ENCODE measurements around the gene AHRR.

AHRR gene

GRCh38 chr5:387491-388265 is 66.2 kb downstream of the AHRR start:
- Histone ChIP-seq H3K4me3 (no peak overlapping the region), H3K27ac (no peak overlapping the region)
- TF ChIP-seq CTCF (IDR thresholded peaks at IDR 0.05) = no peak
- peak; percentile 46 for DNase-seq (ENCODE audit: low spot score)

DNA sequence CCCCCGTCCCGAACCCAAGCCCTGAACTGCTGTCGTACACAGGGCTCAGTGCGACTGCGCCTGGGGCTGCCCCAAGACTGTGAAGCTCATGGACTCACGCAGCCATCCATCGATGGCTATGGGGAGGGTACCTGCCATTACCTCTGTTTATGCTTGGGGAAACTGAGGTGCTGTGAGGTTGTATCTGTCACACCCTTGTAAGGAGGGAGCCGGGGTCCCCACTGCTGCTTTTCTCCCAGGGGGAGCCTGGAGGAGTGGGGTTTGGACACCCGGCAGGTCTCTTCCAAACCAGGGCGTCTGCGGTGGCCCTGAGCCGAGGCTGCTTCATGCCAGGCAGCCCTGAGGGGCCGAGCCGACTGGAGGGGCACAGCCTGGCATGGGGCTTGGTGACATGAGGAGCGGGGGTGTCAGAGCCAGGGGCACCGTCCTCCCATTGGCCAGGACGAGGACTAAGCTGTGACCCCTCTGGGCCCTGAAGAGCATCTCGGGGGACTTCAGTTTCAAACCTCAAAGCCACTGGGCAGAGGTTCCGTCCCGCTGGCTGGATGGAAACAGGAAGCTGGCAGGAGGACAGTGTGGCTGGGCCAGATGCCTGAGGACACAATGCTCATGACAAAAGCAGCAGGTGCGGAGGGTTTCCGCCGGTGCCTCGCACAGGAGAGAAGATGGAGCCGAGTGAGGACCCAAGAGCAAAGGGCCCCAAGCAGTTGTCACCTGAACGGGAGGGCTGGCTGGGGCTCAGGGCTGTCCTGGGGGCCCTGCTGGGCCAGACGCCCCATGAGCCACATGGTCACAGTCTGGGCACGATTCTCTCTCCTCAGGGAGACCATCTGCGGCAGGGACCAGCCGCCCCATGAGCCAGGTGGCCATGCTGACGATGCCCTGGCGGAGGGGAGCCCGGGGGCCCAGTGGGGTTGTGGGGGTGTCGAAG is 67.0 kb downstream of the AHRR start:
- TF ChIP-seq CTCF (IDR thresholded peaks at IDR 0.05) = no peak
- peak; percentile 56 for DNase-seq (ENCODE audit: low spot score)
- Histone ChIP-seq H3K27ac (no peak overlapping the region), H3K4me3 (no peak overlapping the region)

- no peak for TF ChIP-seq CTCF (IDR thresholded peaks at IDR 0.05)
- Histone ChIP-seq H3K27ac (no peak overlapping the region), H3K4me3 (no peak overlapping the region)
- peak; percentile 43 for DNase-seq (ENCODE audit: low spot score)
These were observed 67.8 kb downstream of the AHRR start for GRCh38 chr5:389197-389821.

DNA sequence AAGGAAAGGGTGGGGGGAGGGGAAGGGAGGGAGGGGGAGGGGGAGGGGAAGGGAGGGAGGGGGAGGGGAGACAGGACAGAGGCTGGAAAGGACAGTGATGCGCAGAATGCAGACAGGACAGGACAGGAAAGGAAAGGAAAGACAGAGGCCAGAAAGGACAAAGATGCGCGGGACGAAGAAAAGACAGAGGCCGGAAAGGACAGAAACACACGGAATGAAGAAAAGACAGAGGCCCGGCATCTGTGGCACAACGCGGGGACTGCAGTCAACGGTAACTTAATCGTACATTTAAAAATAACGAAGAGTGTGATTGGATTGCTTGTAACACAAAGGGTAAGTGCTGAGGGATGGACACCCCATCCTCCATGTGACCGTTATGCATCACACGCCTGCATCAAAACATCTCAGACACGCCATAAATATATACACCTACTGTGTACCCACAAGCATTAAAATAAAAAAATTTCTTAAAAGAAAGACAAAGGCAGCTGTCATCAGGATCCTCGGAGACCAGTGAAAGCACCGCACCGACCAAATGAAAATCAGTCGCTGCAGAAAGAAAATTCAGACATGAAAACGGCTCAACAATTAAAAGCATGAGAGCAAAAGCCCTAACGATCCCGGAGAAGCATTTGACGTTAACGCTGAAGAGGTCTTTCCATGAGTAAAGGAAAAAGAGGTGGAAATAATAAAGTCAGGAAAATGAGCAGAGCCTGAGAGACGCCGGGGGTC is 68.5 kb downstream of the AHRR start:
- no peak for TF ChIP-seq CTCF (IDR thresholded peaks at IDR 0.05)
- no peak overlapping the region for H3K4me3 ChIP-seq

DNA sequence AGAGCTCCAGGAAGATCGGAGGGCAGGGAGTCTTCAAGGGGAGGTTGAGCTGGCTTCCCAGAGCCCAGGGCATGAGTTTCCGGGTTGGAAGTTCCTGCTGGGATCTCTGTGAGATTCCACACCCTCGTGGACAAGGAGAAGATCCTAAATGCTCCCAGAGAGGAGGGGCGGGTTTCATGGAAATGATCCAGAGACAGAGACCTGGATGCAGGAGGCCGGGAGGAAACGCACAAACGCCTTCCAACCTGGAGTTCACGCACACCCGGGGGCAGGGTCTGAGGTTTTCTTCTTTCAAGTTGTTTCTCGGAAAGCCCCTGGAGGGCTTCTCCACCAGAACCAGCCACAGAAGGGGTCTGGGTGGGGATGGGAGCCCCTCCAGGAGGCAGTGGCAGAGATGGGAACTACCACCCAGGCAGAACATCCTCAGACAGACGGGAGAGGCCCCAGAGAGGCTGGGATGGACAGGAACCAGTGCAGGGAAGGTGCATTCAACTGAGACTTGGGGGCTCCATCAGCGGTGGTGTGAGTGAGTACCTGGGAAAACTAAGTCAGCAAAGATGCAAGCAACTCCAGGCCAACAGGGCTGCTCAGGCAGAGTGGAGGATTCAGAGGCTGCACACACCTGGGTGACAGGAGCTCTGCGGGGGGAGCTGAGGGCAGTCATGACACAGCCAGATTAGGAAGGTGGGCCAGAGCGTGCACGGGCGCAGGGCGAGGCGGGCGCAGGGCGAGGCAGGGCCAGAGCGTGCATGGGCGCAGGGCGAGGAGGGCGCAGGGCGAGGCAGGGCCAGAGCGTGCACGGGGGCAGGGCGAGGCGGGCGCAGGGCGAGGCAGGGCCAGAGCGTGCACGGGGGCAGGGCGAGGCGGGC is 69.3 kb downstream of the AHRR start:
- no peak overlapping the region for H3K4me3 ChIP-seq
- no peak overlapping the region for H3K27ac ChIP-seq
- TF ChIP-seq CTCF (IDR thresholded peaks at IDR 0.05) = no peak
- peak; percentile 68 for DNase-seq (ENCODE audit: low spot score)

More for the DNA sequence above, 68.5 kb downstream of the AHRR start:
- no peak for DNase-seq (ENCODE audit: low spot score)
- no peak overlapping the region for H3K27ac ChIP-seq
